ENCODE results near the gene RTN4RL1.
A peak's percentile ranks its signal among the peaks of the same experiment; 100 is the strongest.

The RTN4RL1 gene

DNA sequence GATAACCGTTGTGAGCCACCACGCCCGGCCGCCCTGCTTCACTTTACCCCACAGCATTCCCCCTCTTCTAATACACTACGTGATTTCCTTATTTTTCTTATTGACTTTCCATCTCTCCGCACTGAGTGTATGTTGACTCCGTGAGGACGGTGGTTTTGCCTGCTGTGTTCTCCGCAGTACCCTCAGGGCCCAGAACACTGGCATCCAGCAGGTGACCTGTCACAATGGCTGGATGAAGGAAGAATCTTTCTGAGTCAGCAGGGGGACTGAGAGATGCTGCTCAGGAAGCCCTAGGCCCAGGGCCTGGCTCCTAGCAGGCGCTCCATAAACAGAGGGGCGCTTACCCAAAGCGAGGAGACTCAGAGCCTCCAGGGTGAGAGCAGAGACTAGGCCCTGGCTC is 79.5 kb downstream of the RTN4RL1 start:
- no peak for DNase-seq

GRCh38 chr17:1943436-1943831 is 81.7 kb downstream of the RTN4RL1 start:
- DNase-seq = no peak

DNA sequence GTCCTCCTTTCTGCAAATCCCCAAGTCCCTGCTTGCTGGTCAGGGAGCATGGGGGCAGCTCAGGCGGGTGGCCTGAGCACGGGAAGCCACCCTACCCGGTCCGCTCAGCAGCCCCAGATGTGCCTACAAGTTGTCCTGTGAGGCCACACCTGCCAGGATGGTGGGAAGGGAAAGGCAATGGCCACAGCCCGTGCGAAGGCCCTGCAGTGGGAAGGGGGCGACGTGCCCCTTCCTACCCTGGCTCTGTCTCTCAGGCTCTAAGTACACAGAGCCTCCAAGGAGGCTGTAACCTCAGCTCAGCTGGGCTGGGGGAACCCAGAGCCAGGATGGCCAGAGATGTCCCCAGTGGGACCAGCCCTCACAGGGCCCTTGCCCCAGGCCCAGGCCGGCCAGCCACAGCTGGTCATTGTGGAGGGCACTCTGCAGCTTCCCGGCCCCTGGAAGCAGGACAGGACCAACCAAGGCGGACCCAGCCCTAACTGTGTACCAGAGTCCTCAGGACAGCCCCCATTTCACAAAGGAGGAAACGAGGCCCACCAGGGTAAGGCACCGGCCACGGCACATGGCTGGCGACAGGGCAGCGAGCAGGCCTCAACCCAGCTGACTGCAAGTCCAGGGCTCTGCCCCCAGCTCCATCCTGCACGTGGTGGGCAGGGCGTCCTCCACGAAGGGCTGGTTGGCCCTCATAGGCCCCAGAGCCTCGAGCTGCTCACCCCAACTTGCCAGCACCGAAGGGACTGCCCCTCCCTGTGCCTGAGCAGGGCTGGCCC is 82.3 kb downstream of the RTN4RL1 start:
- no peak for DNase-seq

DNA sequence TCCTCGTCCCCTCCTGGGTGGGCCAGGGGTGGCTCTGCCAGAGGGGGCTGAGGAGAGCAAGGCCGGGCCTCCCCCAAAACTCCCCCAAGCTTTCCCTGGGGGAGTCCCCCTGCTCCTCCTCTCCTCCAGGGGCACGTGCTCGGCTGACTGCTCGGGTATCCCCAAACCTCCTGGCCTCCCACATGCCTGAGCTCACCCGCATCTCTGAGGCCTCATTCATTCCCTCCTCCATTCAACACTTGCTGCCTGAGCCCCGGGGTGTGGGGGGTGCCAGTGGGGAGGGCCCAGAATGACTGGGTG is 83.1 kb downstream of the RTN4RL1 start:
- DNase-seq = no peak

DNA sequence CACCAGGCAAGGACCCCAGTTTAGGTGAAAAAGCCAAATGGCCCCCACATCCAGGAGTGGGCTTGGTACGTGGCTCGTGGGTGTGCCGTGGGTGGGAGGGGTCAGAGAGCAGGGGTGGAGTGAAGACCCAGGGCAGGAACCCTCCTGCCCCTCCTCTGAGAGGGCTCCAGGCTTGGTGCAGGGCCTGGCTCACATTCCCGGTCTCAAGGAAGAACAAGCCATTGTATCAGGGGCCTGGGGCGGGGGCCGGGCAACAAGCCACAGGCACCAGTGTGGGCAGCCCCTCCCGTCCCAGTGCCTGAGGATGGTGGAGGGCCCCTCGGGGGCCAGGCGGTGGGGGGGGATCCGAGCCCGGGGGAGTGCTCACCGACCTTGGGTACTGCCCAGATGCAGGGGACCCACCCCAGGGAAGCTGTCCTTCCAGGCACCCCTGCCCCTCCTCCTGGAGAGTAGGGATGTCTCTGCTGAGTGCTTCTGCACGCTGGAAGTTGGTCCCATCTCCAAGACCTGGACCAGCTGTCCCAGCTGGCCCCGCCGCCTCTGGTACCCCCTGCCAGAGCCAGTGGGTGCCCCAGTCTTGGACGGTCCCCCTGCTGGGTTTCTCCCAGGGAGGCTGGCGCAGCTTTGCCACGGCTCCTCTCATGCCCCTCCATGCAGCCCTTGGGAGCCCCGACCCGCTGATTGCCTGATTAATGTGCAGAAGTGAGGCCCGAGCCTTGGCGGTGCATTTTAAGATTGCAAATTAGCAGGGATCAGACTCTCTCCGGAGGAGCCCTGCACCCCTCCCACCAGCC is 83.7 kb downstream of the RTN4RL1 start:
- DNase-seq = no peak

DNA sequence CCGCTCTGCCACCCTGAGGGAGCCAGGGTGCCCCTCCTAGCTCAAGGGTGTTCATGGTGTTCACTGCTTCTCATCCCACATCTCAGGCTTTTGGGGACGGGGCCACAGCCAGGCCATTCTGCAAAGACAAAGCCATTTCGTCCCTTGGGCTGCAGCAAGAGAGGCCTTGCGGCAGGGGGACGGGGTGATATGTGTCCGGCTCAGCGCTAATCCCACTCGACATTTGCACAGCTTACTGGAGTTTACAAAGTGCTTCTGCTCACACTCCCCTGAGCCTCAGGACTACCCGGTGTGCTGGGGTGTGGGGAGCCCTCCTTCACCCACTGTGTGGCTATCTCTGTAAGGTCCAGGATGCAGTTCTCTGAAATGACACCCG is 84.3 kb downstream of the RTN4RL1 start:
- no peak for DNase-seq

GRCh38 chr17:1939981-1940809 is 84.9 kb downstream of the RTN4RL1 start:
- peak in 1 of 2 experiments; percentile 25 for DNase-seq

GRCh38 chr17:1937461-1937860 is 87.7 kb downstream of the RTN4RL1 start:
- no peak for DNase-seq

DNA sequence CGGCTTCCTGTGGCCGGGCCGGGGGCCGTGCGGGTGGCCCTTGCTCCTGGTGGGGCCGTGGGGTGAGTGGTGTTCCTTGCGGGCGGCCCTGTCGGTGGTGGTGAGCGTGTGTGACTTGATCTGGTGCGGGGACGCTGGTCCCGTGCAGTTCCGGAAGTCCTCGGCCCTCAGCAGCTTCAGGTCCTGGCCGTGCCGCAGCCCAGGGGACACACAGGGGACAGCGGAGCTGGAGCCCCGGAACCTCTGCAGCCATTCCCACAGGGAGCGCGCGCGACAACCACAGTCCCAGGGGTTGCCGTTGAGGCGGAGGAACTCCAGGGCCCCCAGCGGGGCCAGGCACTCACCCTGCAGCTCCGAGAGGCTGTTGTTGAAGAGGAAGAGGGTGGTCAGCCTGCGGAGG is 88.4 kb downstream of the RTN4RL1 start:
- DNase-seq = no peak

DNA sequence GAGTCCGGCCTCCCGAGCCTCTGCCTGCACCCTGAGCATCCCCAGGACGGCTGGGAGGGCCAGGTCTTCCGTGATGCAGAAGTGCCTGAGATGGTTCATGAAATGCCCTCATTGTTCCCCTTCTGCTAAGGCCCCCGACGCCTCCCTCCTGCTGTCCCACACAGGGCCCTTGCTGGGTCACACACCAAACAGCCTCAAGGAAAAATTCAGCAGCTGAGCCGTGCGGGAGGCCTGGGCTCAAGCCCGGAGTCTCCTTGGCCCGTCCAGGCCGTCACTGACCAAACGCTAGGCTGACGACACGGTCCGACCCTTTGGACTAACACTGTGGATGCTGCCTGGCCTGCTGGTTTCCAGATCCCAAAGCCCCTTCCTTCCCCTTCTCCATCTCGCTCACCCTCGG is 90.2 kb downstream of the RTN4RL1 start:
- DNase-seq = no peak

- no peak for DNase-seq
These were observed 91.0 kb downstream of the RTN4RL1 start for GRCh38 chr17:1933875-1934715.

DNA sequence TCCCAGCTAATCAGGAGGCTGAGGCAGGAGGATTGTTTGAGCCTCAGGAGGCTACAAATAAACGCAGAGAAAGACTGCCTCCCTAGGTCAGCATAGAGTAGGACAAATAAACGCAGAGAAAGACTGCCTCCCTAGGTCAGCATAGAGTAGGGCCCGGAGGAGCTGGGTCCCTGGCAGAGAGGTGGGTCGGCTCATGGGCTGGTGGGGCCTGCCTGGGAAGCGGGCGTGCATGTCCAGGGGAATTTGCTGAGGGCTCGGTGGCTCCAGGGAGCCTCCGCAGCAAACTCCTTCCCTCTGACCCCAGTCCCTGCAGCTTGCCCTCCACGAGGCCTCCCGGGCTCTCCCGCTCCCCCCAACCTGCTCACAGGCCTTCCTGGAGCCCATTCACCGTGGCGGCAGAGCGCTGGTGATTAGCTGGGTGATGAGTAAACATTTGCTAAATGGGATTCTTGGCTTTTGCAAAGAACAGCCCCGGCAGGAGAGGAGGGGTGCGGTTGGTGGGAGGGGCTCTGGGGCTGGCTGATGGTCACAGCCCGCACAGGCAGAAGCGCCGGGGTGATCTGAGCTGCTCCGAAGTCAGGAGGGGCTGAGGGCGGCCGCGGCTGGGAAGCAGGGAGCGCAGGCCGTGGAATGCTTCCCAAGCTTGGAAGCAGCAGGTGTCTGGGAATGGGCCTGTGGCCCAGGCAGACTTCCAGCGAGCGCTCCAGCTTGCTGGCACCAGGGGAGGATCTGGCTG is 93.1 kb downstream of the RTN4RL1 start:
- peak; percentile 20 to 70 for DNase-seq

DNA sequence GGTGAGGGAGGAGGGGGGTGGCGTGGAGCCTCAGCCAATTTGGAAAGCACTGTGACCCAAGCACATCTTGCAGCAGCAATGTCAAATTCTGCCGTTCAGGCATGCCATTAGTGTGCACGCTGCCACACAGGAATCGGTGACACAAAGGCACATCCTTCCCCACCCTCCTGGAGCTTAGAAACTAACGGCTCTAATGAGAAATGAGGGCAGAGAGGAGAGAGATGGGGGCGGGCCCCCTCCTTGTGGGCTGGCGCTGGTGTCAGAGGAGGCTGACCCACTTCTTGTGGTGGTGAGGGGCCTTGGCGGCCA is 94.8 kb downstream of the RTN4RL1 start:
- no peak for DNase-seq

GRCh38 chr17:1928976-1929375 is 96.2 kb downstream of the RTN4RL1 start:
- DNase-seq = no peak

DNA sequence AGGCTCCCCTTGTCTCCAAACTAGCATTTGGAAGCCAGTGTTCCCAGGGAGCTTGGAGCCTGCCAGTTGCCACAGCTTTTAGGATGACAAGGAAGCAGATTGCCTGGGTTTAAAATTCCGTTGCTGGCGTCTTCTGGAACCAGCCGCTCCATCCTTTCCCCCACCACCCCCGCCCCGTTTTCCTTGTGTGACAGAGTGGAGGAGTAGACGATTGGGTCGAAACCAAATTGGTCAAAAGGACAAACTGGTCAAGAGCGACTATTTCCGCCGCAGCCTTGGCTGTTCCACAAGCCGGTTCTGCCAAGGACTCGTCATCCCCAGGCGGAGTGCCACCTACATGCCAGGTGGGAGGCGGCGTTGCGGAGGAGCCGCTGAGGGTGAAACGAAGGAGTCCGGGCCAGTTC is 104.2 kb downstream of the RTN4RL1 start:
- no peak for DNase-seq

- no peak for DNase-seq
These were observed 105.9 kb downstream of the RTN4RL1 start for GRCh38 chr17:1919201-1919600.

GRCh38 chr17:1918346-1919162 is 106.6 kb downstream of the RTN4RL1 start:
- DNase-seq = no peak

GRCh38 chr17:1916963-1917715 is 108.0 kb downstream of the RTN4RL1 start:
- DNase-seq = no peak

GRCh38 chr17:1916316-1916715 is 108.8 kb downstream of the RTN4RL1 start:
- no peak for DNase-seq

DNA sequence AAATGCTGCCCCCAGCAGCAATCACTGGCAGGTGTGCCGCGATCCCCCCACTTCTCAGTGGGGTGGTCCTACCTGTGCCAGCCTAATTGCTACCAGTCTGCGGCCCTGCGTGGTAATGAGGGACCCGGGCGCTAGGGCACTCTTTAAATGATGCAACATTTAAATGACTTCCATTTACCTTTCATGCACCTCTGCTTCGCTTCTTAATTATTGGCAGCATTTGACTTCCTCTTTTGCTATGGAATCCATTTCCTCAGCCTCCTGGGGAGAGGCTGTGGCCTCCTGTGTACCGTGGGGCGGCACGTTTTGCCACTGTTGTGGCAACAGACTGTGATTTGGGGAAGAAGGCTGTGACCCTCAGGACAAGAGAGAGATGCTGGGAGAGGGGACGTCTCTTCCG is 109.2 kb downstream of the RTN4RL1 start:
- DNase-seq = no peak

DNA sequence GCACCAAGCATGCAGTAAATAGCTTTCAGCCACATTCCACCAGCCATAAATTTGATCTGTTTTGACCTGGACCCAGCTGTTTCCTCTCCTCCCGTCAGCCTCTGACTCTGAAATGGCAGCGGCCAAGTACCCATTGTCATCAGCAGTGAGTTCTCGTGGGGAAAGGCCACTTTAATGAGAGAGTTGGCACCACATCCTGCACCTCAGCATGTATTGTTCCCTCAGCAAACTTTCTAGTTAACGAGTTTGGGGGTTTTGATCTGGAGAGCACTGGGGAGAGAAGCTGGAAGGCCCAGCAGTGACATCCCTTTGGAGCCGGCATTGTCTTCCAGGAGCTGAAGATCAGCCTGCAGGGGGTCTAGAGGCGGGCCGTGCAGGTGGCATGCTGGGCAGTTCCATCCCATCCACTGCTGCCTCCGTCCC is 110.5 kb downstream of the RTN4RL1 start:
- no peak for DNase-seq
